Right atrium auricular region (tissue), 2 donors: ENCODE results near the gene RHBDL2. TPM values are rescaled to one million over a fixed set of nuclear protein-coding genes. Genes with fewer than 3 reads are reported as not detected.

ENCODE experiments used
- DNase-seq: peaks from one replicate; pipeline ENCODE4 v3.0.0-alpha.2; 2019; ENCODE audit warnings: low spot score
- H3K27ac ChIP-seq, 2 donors: fragments of 200-600 bp; sonication (generic); 1 replicate in 1 of 2; 2 replicates in 1 of 2; pipeline ENCODE4 v1.5.1; 2016 to 2019
- H3K27me3 ChIP-seq, 2 donors: fragments of 200-600 bp; sonication (generic); one replicate each; pipeline versions ENCODE4 v1.5.1 to v1.6.0; 2017 to 2019
- H3K36me3 ChIP-seq: fragments of 200-600 bp; sonication (generic); one replicate; pipeline ENCODE4 v1.5.1; 2016
- H3K4me1 ChIP-seq, 2 donors: fragments of 200-600 bp; sonication (generic); one replicate each; pipeline versions ENCODE4 v1.5.1 to v1.6.0; 2017 to 2019
- H3K4me3 ChIP-seq, 2 donors: fragments of 200-600 bp; sonication (generic); 1 replicate in 1 of 2; 2 replicates in 1 of 2; pipeline ENCODE4 v1.5.1; 2017 to 2019; ENCODE audit warnings: mild to moderate bottlenecking in 1 of 2, moderate library complexity in 1 of 2
- H3K9me3 ChIP-seq, 2 donors: fragments of 200-600 bp; sonication (generic); one replicate each; pipeline ENCODE4 v1.5.1; 2019
- total RNA-seq, 2 donors: library from RNA; depleted of rRNA; stranded (reverse); fragments of >200 nt; gene quantifications; one replicate each; pipeline ENCODE4 v1.1.0, GENCODE V29; 2016
- TF ChIP-seq, protein P1 (sequence below), 2 donors: fragments of 200-600 bp; sonication (generic); IDR thresholded peaks; one replicate each; pipeline ENCODE4 v1.5.1; 2019; ENCODE audit warnings: antibody characterized with exemption in 2 of 2

Gene RHBDL2
- total RNA-seq, 2 donors from 2014 or later: 0.31 TPM; not detected in 1

- H3K36me3 ChIP-seq: no peaks in the 10 kb centered on the region
- no peaks in the 10 kb centered on the region for H3K9me3 ChIP-seq
- TF ChIP-seq, protein P1, sequence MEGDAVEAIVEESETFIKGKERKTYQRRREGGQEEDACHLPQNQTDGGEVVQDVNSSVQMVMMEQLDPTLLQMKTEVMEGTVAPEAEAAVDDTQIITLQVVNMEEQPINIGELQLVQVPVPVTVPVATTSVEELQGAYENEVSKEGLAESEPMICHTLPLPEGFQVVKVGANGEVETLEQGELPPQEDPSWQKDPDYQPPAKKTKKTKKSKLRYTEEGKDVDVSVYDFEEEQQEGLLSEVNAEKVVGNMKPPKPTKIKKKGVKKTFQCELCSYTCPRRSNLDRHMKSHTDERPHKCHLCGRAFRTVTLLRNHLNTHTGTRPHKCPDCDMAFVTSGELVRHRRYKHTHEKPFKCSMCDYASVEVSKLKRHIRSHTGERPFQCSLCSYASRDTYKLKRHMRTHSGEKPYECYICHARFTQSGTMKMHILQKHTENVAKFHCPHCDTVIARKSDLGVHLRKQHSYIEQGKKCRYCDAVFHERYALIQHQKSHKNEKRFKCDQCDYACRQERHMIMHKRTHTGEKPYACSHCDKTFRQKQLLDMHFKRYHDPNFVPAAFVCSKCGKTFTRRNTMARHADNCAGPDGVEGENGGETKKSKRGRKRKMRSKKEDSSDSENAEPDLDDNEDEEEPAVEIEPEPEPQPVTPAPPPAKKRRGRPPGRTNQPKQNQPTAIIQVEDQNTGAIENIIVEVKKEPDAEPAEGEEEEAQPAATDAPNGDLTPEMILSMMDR (IDR thresholded peaks at IDR 0.05): no peak
- no peak overlapping the region for H3K27ac ChIP-seq
- no peaks in the 10 kb centered on the region for H3K4me1 ChIP-seq
- DNase-seq: no peak
- no peaks in the 10 kb centered on the region for H3K27me3 ChIP-seq
- no peak overlapping the region for H3K4me3 ChIP-seq
Measured at GRCh38 chr1:38888423-38889333, 53.0 kb downstream of the RHBDL2 start.

DNA sequence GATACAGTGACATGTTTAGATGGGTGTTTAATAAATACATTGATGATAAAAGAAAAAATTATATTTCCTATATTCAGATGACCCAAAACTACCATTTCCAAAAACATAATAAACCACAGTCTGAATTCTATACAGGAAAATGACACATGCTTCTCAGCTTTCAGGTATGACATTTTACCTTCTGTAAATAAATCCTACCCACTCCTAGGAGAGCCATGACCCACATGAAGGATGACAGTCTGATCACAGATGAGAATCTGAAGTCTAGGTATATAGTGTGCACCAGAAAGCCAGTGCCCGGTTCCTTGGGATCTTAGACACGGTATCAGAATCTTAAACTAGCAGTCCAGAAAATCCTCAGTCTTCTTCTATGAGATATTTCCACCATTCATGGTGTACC is 56.5 kb downstream of the RHBDL2 start:
- Histone ChIP-seq H3K9me3 (no peaks in the 10 kb centered on the region), H3K36me3 (no peaks in the 10 kb centered on the region), H3K27ac (no peak overlapping the region), H3K4me3 (no peak overlapping the region), H3K4me1 (no peaks in the 10 kb centered on the region), H3K27me3 (no peaks in the 10 kb centered on the region)
- TF ChIP-seq, protein P1 (IDR thresholded peaks at IDR 0.05): no peak
- DNase-seq: no peak

DNA sequence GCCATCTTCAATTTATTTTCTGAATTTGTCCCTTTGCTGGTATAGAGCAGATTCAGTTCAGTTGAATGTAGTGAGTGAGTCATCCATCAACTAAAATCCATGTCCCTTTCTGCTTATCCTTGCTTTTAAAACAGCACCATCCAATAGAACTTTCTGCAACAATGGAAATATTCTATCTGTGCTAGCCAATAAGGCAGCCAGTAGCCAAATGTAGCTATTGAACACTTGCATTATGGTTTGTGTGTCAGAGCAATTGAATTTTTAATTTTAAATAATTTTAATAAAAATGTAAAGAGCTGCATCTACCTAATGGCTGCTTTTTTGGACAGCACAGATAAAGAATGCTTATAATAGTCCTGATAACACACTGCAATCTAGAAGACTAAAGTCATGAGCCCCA is 60.1 kb downstream of the RHBDL2 start, which contains the start of gene GJA9:
GJA9 (minus strand) TSS at position 101 of the 400 bp plus-strand sequence. CDS start 5,489 bp downstream, outside the sequence.
- Histone ChIP-seq H3K27ac (no peak within 1 kb of the TSS), H3K27me3 (no peaks in the 10 kb centered on the region), H3K36me3 (no peaks in the 10 kb centered on the region), H3K9me3 (no peaks in the 10 kb centered on the region), H3K4me3 (no peak within 1 kb of the TSS), H3K4me1 (no peaks in the 10 kb centered on the region)
- DNase-seq: no peak
- TF ChIP-seq, protein P1 (IDR thresholded peaks at IDR 0.05): no peak

- TF ChIP-seq, protein P1 (IDR thresholded peaks at IDR 0.05): no peak
- H3K27ac ChIP-seq: no peak overlapping the region
Measured at GRCh38 chr1:38875811-38876210, 65.8 kb downstream of the RHBDL2 start.

GRCh38 chr1:38873027-38873969 is 68.3 kb downstream of the RHBDL2 start, which contains the start of gene MYCBP:
Gene MYCBP, minus strand, starts transcription at chr1:38873348. Its CDS starts 43 bp downstream, at chr1:38873305.
- Histone ChIP-seq H3K4me3 (peak within 1 kb of the TSS; percentile 74 to 79), H3K4me1 (peaks cover 0 to 20% of the 10 kb centered on the region in 2 donors), H3K27me3 (no peaks in the 10 kb centered on the region), H3K36me3 (no peaks in the 10 kb centered on the region), H3K9me3 (no peaks in the 10 kb centered on the region), H3K27ac (peak within 1 kb of the TSS; percentile 64 to 70)
- TF ChIP-seq, protein P1 (IDR thresholded peaks at IDR 0.05): peak in 1 of 2 donors; percentile 14
- DNase-seq: peak; percentile 95

More at GRCh38 chr1:38875811-38876210, 65.8 kb downstream of the RHBDL2 start:
- Histone ChIP-seq H3K4me3 (no peak overlapping the region), H3K9me3 (no peaks in the 10 kb centered on the region), H3K4me1 (peaks cover 0 to 20% of the 10 kb centered on the region in 2 donors), H3K27me3 (no peaks in the 10 kb centered on the region), H3K36me3 (no peaks in the 10 kb centered on the region)
- no peak for DNase-seq
